GM12878 (cell line): ENCODE data around the gene ATG3. TPM values are rescaled to one million over a fixed set of nuclear protein-coding genes. Genes with fewer than 3 reads are reported as not detected.
"Not testable (repeated sequence)": the region's sequence is repeated elsewhere in the genome, so short reads cannot be mapped to it uniquely, and the experiment has no call there.

ENCODE experiments used
- ATAC-seq: fragments of 200-7000 bp; cut with Tn5 transposase; 3 replicates; pipeline ENCODE4 v1.9.1; 2020; ENCODE audit warnings: mild to moderate bottlenecking, moderate library complexity
- BruUV-seq: library from RNA; stranded (reverse); fragments of 400-500 nt; replicated peaks from 2 replicates; lab custom pipeline; 2021; lab: Mats Ljungman, UMichigan
- CTCF ChIA-PET: fragments of 300-600 bp; sonication (Branson Sonifier 250); formaldehyde crosslinking; extraction: SDS; loops from one replicate; lab custom pipeline; 2021; ENCODE audit warnings: inconsistent platforms; lab: Yijun Ruan, JAX
- POLR2A ChIA-PET: fragments of 350-600 bp; formaldehyde crosslinking; extraction: SDS; loops from one replicate; lab custom pipeline; 2021; ENCODE audit warnings: inconsistent platforms; lab: Charles Lee
- RAD21 ChIA-PET: fragments of 300-600 bp; sonication (Branson Sonifier 250); formaldehyde crosslinking; loops from one replicate; lab custom pipeline; 2023; ENCODE audit warnings: antibody characterized with exemption; ENCODE audit not compliant: unreplicated experiment; lab: Charles Lee
- SMC1A ChIA-PET: fragments of 300-600 bp; sonication (Branson Sonifier 250); formaldehyde crosslinking; loops from one replicate; lab custom pipeline; 2023; ENCODE audit not compliant: unreplicated experiment, uncharacterized antibody; lab: Charles Lee
- DNase-seq: peaks from one replicate; pipeline ENCODE4 v3.0.0-alpha.2; 2011; ENCODE audit warnings: low read depth, low spot score
- FAIRE-seq: peaks from 3 replicates; lab custom pipeline; 2011; peaks lifted over from hg19 to GRCh38; lab: Jason Lieb, UNC
- H2AFZ ChIP-seq: 2 replicates; pipeline ENCODE4 v1.6.0; 2011; ENCODE audit warnings: low read depth, low read length, control low read depth; ENCODE audit not compliant: control insufficient read depth
- H3K27ac ChIP-seq: 2 replicates; pipeline ENCODE4 v1.5.1; 2011; ENCODE audit warnings: control low read depth; ENCODE audit not compliant: control insufficient read depth, insufficient read depth
- H3K27me3 ChIP-seq, 2 experiments: replicated peaks in 1 of 2; 2 replicates each; pipeline versions ENCODE4 v1.6.0 to v1.6.1; 2011; ENCODE audit warnings: low read length in 1 of 2; ENCODE audit not compliant: control insufficient read depth in 2 of 2, insufficient read depth in 2 of 2
- H3K36me3 ChIP-seq, 2 experiments: 2 replicates each; pipeline ENCODE4 v1.5.1; 2011; ENCODE audit warnings: low read length in 1 of 2; ENCODE audit not compliant: control insufficient read depth in 2 of 2, insufficient read depth in 2 of 2
- H3K4me1 ChIP-seq: 2 replicates; pipeline ENCODE4 v1.6.1; 2011; ENCODE audit warnings: mild to moderate bottlenecking, low read length, moderate library complexity, mixed read lengths; ENCODE audit not compliant: control insufficient read depth, insufficient read depth
- H3K4me2 ChIP-seq: 2 replicates; pipeline ENCODE4 v1.6.0; 2011; ENCODE audit warnings: control low read depth; ENCODE audit not compliant: control insufficient read depth, insufficient read depth
- H3K4me3 ChIP-seq: fragments of 200-600 bp; sonication (generic); 2 replicates; pipeline ENCODE4 v1.5.1; 2016
- H3K79me2 ChIP-seq: 2 replicates; pipeline ENCODE4 v1.6.0; 2011; ENCODE audit warnings: low read length; ENCODE audit not compliant: control insufficient read depth, insufficient read depth
- H3K9ac ChIP-seq: 2 replicates; pipeline ENCODE4 v1.8.0; 2011; ENCODE audit warnings: low read length, control low read depth, mixed read lengths; ENCODE audit not compliant: control insufficient read depth, insufficient read depth
- H3K9me3 ChIP-seq: replicated peaks from 3 replicates; pipeline ENCODE4 v1.5.1; 2011; ENCODE audit warnings: mild to moderate bottlenecking, low read length; ENCODE audit not compliant: control insufficient read depth, insufficient read depth
- H4K20me1 ChIP-seq: 2 replicates; pipeline ENCODE4 v1.6.0; 2011; ENCODE audit not compliant: control insufficient read depth, insufficient read depth
- BCL3 ChIP-seq: IDR thresholded peaks from 2 replicates; pipeline ENCODE4 v1.6.1; 2011; ENCODE audit warnings: borderline replicate concordance, low read depth, mild to moderate bottlenecking, moderate library complexity, low read length; ENCODE audit not compliant: insufficient read depth, poor library complexity, severe bottlenecking
- CTCF ChIP-seq, 3 experiments: IDR thresholded peaks in 2 of 3; conservative IDR thresholded peaks in 1 of 3; 2 replicates each; pipeline ENCODE4 v1.5.1; 2011; ENCODE audit warnings: low read depth in 3 of 3, low read length in 3 of 3, mild to moderate bottlenecking in 3 of 3, control low read depth in 2 of 3, moderate library complexity in 2 of 3, inconsistent platforms in 1 of 3, mixed read lengths in 1 of 3; ENCODE audit not compliant: control insufficient read depth in 2 of 3, insufficient read depth in 1 of 3; ENCODE audit errors: extremely low read depth in 1 of 3
- FOXM1 ChIP-seq: IDR thresholded peaks from 2 replicates; pipeline ENCODE4 v1.6.1; 2012; ENCODE audit warnings: low read depth, mild to moderate bottlenecking, inconsistent platforms, low read length, moderate library complexity
- JUNB ChIP-seq: IDR thresholded peaks from 2 replicates; pipeline ENCODE4 v1.6.1; 2016; ENCODE audit warnings: antibody characterized with exemption, mild to moderate bottlenecking
- MEF2B ChIP-seq: fragments of 450-650 bp; IDR thresholded peaks from 2 replicates; pipeline ENCODE4 v1.6.1; 2018; ENCODE audit warnings: mild to moderate bottlenecking, moderate library complexity; ENCODE audit not compliant: partially characterized antibody, poor library complexity, severe bottlenecking
- MLLT1 ChIP-seq: fragments of 450-650 bp; IDR thresholded peaks from 2 replicates; pipeline ENCODE4 v1.6.1; 2016; ENCODE audit warnings: mild to moderate bottlenecking
- NFIC ChIP-seq: IDR thresholded peaks from 2 replicates; pipeline ENCODE4 v1.6.1; 2012; ENCODE audit warnings: low read depth, mild to moderate bottlenecking, inconsistent platforms, low read length, moderate library complexity
- RAD21 ChIP-seq: IDR thresholded peaks from 2 replicates; pipeline ENCODE4 v1.6.1; 2011; ENCODE audit warnings: mild to moderate bottlenecking, low read depth, low read length, moderate library complexity; ENCODE audit not compliant: insufficient read depth
- STAT3 ChIP-seq: IDR thresholded peaks from 2 replicates; pipeline ENCODE4 v1.6.1; 2011; ENCODE audit warnings: low read depth, low read length, improper control_type of control experiment
- YY1 ChIP-seq: IDR thresholded peaks from 2 replicates; pipeline ENCODE4 v1.6.1; 2011; ENCODE audit warnings: low read depth, mild to moderate bottlenecking, low read length
- WGBS: methylation state at CpG from one replicate; pipeline ENCODE4 v1.1.6; 2016; ENCODE audit warnings: low lambda C conversion rate; ENCODE audit not compliant: insufficient replicate concordance, insufficient coverage; ENCODE audit errors: missing lambda C conversion rate; 5-methylcytosine and 5-hydroxymethylcytosine counted together
- in situ Hi-C: fragments of 300-500 bp; cut with MboI; formaldehyde crosslinking; loops from 9 replicates; pipeline ENCODE4 v1.14.3; 2018; ENCODE audit warnings: mixed read lengths
- intact Hi-C: fragments of 100-400 bp; cut with micrococcal nuclease; formaldehyde crosslinking; loops from one replicate; pipeline ENCODE4 v1.14.2; 2022; ENCODE audit not compliant: unreplicated experiment
- polyA plus RNA-seq, 11 experiments: library from polyadenylated mRNA; depleted of rRNA in 4 of 11; unstranded in 6 of 11; stranded (reverse) in 5 of 11; fragments of >200 nt; fragmentation: Nextera tagmentation in 4 of 11; fragmentation: Illumina TruSeq in 1 of 11; extraction: Ambion mirVana in 4 of 11; extraction: Trizol in 1 of 11; gene quantifications; 1 replicate in 1 of 11; 2 replicates in 10 of 11; pipeline versions ENCODE4 v1.2.1 to v1.2.3, GENCODE V29; 2011 to 2016; ENCODE audit warnings: inconsistent platforms in 2 of 11, missing spikeins in 2 of 11, low read depth in 1 of 11
- total RNA-seq, 4 experiments: library from RNA; depleted of rRNA in 3 of 4; stranded (reverse); fragments of >200 nt in 3 of 4; fragmentation: Illumina TruSeq in 1 of 4; extraction: Trizol in 1 of 4; gene quantifications; 2 replicates each; pipeline versions ENCODE4 v1.2.1 to v1.2.3, GENCODE V29; 2013 to 2021
- TF ChIP-seq, protein P1 (sequence below): IDR thresholded peaks from 2 replicates; pipeline ENCODE4 v1.6.1; 2011; ENCODE audit warnings: low read depth, low read length, improper control_type of control experiment, borderline replicate concordance
- TF ChIP-seq, protein P2 (sequence below): fragments of 450-650 bp; IDR thresholded peaks from 2 replicates; pipeline ENCODE4 v1.6.1; 2017; ENCODE audit warnings: low read depth, mild to moderate bottlenecking, moderate library complexity

The ATG3 gene
- total and polyA plus RNA-seq, 10 of the 15 experiments (the other 5 are each of a cell fraction or from before 2014, with no cell fraction given) = 49.8 to 97.0 (median 63.6) TPM

DNA sequence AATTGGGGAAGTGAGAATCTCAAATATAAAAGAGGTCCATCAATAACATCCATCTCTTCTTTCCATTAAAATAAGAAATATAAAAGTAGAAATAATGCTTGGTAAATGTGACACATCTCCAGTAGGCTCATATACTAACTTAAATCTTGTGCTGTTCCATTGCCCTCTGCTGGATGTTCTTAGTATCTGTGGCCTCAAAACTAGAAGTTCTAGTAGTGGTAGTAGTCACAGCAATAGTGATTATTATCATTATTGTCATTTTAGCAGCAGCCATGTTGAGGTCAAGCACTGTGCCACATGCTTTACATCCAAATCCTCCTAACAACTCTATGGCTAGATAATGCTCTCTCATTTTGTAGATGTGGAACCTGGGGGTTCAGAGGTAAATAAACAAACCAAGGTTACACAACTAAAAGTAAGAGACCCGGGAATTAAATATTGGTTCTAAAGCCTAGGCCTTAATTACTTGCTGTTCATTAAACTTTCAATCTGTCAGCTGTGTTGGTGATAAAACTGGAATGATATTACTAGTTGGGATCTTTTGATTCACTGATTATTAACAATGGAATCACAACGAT is 42.2 kb downstream of the ATG3 start (continued):
- TF ChIP-seq CTCF (IDR thresholded peaks at IDR 0.05 in 2 of 3, conservative IDR thresholded peaks at IDR 0.05 in 1 of 3; ENCODE audit: control insufficient read depth in 2 of 3, extremely low read depth in 1 of 3, insufficient read depth in 1 of 3, low read depth in 3 of 3, low read length in 3 of 3) (peak; percentile 68 to 72 (median 70)), NFIC (peak; percentile 28; the same call in 1 of the 2 replicates), YY1 (peak; percentile 75; the same call in 1 of the 2 replicates), STAT3 (0 out of 2 replicates have a peak, but pooled peaks have one; percentile 32), FOXM1 (peak; percentile 53; the same call in 1 of the 2 replicates)
- TF ChIP-seq, protein P1, sequence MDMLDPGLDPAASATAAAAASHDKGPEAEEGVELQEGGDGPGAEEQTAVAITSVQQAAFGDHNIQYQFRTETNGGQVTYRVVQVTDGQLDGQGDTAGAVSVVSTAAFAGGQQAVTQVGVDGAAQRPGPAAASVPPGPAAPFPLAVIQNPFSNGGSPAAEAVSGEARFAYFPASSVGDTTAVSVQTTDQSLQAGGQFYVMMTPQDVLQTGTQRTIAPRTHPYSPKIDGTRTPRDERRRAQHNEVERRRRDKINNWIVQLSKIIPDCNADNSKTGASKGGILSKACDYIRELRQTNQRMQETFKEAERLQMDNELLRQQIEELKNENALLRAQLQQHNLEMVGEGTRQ = no peak

DNA sequence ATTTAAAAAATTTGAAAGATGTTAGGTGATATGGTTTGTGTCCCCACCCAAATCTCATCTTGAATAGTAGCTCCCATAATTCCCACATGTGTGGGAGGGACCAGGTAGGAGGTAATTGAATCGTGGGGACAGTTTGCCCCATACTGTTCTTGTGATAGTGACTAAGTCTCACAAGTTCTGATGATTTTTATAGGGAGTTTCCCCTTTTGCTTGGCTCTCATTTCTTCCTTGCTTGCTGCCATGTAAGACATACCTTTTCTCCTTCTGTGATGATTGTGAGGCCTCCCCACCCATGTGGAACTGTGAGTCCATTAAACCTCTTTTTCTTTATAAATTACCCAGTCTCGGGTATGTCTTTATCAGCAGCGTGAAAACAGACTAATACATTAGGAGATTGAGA is 42.8 kb downstream of the ATG3 start:
- 0 out of 2 replicates have a peak, but pooled peaks have one; percentile 1 for TF ChIP-seq RAD21
- peak; percentile 67; the same call in 1 of the 2 replicates for TF ChIP-seq MLLT1
- TF ChIP-seq, protein P2, sequence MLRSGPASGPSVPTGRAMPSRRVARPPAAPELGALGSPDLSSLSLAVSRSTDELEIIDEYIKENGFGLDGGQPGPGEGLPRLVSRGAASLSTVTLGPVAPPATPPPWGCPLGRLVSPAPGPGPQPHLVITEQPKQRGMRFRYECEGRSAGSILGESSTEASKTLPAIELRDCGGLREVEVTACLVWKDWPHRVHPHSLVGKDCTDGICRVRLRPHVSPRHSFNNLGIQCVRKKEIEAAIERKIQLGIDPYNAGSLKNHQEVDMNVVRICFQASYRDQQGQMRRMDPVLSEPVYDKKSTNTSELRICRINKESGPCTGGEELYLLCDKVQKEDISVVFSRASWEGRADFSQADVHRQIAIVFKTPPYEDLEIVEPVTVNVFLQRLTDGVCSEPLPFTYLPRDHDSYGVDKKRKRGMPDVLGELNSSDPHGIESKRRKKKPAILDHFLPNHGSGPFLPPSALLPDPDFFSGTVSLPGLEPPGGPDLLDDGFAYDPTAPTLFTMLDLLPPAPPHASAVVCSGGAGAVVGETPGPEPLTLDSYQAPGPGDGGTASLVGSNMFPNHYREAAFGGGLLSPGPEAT = 0 out of 2 replicates have a peak, but pooled peaks have one; percentile 11
- TF ChIP-seq MEF2B = peak; percentile 13
- 0 out of 2 replicates have a peak, but pooled peaks have one; percentile 4 for TF ChIP-seq JUNB
- peak; percentile 45 for TF ChIP-seq BCL3
- TF ChIP-seq, all 136 proteins: peak for 6; not testable (repeated sequence) for 130
- H4K20me1 ChIP-seq, FAIRE-seq, H3K9me3 ChIP-seq, H3K4me3 ChIP-seq, H3K79me2 ChIP-seq, H3K4me2 ChIP-seq, in situ Hi-C loops, DNase-seq, H3K36me3 ChIP-seq, BruUV-seq, H3K4me1 ChIP-seq, H3K9ac ChIP-seq, H3K27me3 ChIP-seq, H2AFZ ChIP-seq: not testable (repeated sequence)
- peak; percentile 32 for ATAC-seq
- POLR2A ChIA-PET = interaction anchor here (1.0 to 1.3 kb wide), 2 partner anchors 30 to 185 kb away, joined by 3 read pairs; no protein-coding TSS in a partner anchor
- H3K27ac ChIP-seq = peak overlapping the region; percentile 54
- intact Hi-C loops = loop anchor here (1.0 to 5.0 kb wide), 8 partner anchors 37 to 407 kb away; no protein-coding TSS in a partner anchor
- RAD21 ChIA-PET = interaction anchor here (0.9 to 3.5 kb wide), 15 partner anchors 19 to 408 kb away, joined by 3 to 29 read pairs (median 4); partner anchors contain the start of genes CD200 and SLC9C1
- SMC1A ChIA-PET = interaction anchor here (0.6 to 6.9 kb wide), 19 partner anchors 12 to 1637 kb away, joined by 3 to 60 read pairs (median 6); partner anchors contain the start of genes BTLA, CD200 and SLC9C1
- CTCF ChIA-PET = interaction anchor here (0.8 to 6.6 kb wide), 16 partner anchors 12 to 407 kb away, joined by 3 to 76 read pairs (median 5); partner anchors contain the start of gene SLC9C1
- 32% methylated on average over 3 of the region's 3 CpGs for WGBS
